ENCODE measurements around the gene PLEKHO1. TPM values are rescaled to one million over a fixed set of nuclear protein-coding genes. Genes with fewer than 3 reads are reported as not detected.

The PLEKHO1 gene
- total RNA-seq, 4 donors from 2014 or later: 35.9 to 76.3 (median 49.7) TPM

DNA sequence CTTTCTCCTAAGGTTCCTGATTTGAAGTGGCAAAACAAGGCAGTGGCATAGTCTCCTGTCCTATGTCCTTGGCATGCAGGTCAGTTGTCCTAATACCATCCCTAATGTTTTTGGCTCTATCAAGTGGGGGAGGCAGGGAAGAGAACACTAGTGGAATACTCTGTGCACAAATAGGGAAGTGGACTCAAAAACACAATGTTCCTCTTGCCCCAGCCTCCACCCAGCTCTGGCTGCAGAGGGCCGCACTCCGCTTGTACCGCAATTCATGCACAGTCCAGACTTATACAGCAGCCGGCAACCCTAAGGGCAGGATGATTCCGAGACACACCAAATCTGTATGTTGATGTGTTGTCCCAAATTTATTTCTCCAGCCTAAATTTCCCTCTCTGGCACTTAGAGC, 14.5 kb downstream of the PLEKHO1 start:
- peaks cover 30 to 65% (median 38%) of the 10 kb centered on the region in 4 donors for H3K4me1 ChIP-seq
- intact Hi-C loops (cut with DNase I; ENCODE audit: low total_unique reads) (no loop called here), in situ Hi-C loops (cut with MboI; ENCODE audit: low pct_ligation_motif_present in 1 of 4, low pct_unique_long_range_greater_than_20kb in 1 of 4, low sequenced_read_pairs in 3 of 4) (loop anchor here in 2 of 4 donors (10.0 to 25.0 kb wide), 2 partner anchors 89 to 102 kb away; partner anchors contain the start of gene VPS45 (in 1 of the 2))
- no peak for DNase-seq
- H3K36me3 ChIP-seq: no peaks in the 10 kb centered on the region
- 90 to 93% methylated on average over 5 of the region's 5 CpGs for WGBS, 2 donors (ENCODE audit: low coverage in 1 of 2)
- H3K27me3 ChIP-seq: no peaks in the 10 kb centered on the region
- peak overlapping the region; percentile 92 to 96 (median 94) for H3K27ac ChIP-seq
- H3K4me3 ChIP-seq: no peak overlapping the region
- no peaks in the 10 kb centered on the region for H3K9me3 ChIP-seq
- no peak for TF ChIP-seq POLR2A (IDR thresholded peaks at IDR 0.05)
- TF ChIP-seq, protein P1, sequence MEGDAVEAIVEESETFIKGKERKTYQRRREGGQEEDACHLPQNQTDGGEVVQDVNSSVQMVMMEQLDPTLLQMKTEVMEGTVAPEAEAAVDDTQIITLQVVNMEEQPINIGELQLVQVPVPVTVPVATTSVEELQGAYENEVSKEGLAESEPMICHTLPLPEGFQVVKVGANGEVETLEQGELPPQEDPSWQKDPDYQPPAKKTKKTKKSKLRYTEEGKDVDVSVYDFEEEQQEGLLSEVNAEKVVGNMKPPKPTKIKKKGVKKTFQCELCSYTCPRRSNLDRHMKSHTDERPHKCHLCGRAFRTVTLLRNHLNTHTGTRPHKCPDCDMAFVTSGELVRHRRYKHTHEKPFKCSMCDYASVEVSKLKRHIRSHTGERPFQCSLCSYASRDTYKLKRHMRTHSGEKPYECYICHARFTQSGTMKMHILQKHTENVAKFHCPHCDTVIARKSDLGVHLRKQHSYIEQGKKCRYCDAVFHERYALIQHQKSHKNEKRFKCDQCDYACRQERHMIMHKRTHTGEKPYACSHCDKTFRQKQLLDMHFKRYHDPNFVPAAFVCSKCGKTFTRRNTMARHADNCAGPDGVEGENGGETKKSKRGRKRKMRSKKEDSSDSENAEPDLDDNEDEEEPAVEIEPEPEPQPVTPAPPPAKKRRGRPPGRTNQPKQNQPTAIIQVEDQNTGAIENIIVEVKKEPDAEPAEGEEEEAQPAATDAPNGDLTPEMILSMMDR (IDR thresholded peaks at IDR 0.05): no peak
- no peak for TF ChIP-seq EP300 (IDR thresholded peaks at IDR 0.05; ENCODE audit: low read depth)
- no peak for TF ChIP-seq POLR2AphosphoS5 (IDR thresholded peaks at IDR 0.05)

DNA sequence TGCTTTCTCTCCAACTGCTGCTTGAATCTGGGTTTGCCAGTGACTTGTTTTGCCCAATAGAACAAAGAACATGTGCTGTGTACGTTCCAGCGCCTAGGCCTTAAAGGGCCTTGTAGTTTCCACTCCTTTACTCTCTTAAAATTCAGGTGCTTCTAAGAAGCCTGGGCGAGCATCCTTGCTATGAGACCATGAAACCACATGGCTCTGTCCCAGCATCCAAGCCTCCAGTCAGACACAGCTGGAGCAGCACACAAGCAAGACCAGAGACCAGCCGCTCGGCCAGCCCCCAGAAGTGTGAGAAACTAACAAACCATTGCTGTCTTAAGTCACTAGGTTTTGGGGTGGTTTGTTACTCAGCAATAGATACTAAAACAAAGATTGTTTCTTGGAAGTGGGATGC, 15.1 kb downstream of the PLEKHO1 start:
- no peaks in the 10 kb centered on the region for H3K27me3 ChIP-seq
- H3K36me3 ChIP-seq: no peaks in the 10 kb centered on the region
- no peak overlapping the region for H3K4me3 ChIP-seq
- H3K27ac ChIP-seq: peak overlapping the region; percentile 92 to 96 (median 94)
- WGBS, 2 donors (ENCODE audit: low coverage in 1 of 2): 77% methylated on average over 5 of the region's 5 CpGs; no CpG with 5 or more reads in 1 of the 2 donors
- intact Hi-C loops (cut with DNase I; ENCODE audit: low total_unique reads) (no loop called here), in situ Hi-C loops (cut with MboI; ENCODE audit: low pct_ligation_motif_present in 1 of 4, low pct_unique_long_range_greater_than_20kb in 1 of 4, low sequenced_read_pairs in 3 of 4) (loop anchor here in 3 of 4 donors (5.0 to 25.0 kb wide), 3 partner anchors 90 to 102 kb away; partner anchors contain the start of gene VPS45 (in 1 of the 3))
- peaks cover 28 to 59% (median 33%) of the 10 kb centered on the region in 4 donors for H3K4me1 ChIP-seq
- DNase-seq: no peak
- TF ChIP-seq POLR2A (IDR thresholded peaks at IDR 0.05): no peak
- TF ChIP-seq, protein P1 (IDR thresholded peaks at IDR 0.05): no peak
- no peak for TF ChIP-seq EP300 (IDR thresholded peaks at IDR 0.05; ENCODE audit: low read depth)
- no peak for TF ChIP-seq POLR2AphosphoS5 (IDR thresholded peaks at IDR 0.05)
- no peaks in the 10 kb centered on the region for H3K9me3 ChIP-seq

DNA sequence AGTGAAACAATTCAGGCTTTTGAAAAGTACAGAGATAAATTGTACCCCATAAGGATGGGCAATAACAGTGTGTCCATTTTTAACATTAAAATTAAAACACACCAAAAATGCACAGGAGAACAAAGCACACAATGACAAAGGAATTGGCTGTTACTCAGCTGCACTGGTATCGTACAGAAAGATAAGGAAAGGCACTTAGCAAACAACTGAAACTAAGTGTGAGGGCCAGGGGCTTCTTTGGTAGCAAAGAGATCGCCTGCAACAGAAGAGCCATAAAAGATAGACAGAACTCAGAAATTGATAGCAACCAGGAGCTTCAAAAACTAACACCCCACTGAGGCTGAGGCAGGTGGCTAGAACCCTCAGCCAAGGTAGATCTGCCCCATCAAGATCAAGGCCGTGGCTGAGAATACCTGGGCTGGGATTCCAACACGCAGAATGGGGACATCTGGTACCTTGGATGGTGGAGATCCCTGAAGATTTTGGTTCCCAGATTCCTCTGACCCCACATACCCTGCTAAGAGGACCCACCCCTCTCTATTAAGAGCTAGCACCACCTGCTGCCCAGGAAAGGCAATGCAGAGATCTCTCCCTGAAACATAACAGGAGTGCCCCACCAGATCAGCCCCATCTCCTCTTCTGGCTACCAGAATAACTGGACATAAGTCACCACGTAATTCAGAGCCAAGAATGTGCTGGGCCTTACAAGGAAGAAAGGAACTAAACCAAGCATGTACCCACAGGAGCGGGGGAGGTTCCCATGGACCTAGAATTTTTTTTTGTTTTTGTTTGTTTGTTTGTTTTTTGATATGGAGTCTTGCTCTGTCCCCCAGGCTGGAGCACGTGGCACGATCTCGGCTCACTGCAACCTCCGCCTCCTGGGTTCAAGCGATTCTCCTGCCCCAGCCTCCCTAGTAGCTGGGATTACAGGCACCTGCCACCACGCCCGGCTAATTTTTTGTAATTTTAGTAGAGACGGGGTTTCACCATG, 16.2 kb downstream of the PLEKHO1 start:
- DNase-seq: peak; percentile 65
- no peaks in the 10 kb centered on the region for H3K36me3 ChIP-seq
- in situ Hi-C loops (cut with MboI; ENCODE audit: low pct_ligation_motif_present in 1 of 4, low pct_unique_long_range_greater_than_20kb in 1 of 4, low sequenced_read_pairs in 3 of 4) (loop anchor here in 3 of 4 donors (5.0 to 25.0 kb wide), 3 partner anchors 91 to 104 kb away; partner anchors contain the start of gene VPS45 (in 1 of the 3)), intact Hi-C loops (cut with DNase I; ENCODE audit: low total_unique reads) (no loop called here)
- 41 to 57% methylated on average over 3 to 14 of the region's 14 CpGs for WGBS, 2 donors (ENCODE audit: low coverage in 1 of 2)
- peaks cover 27 to 48% (median 32%) of the 10 kb centered on the region in 4 donors for H3K4me1 ChIP-seq
- H3K27me3 ChIP-seq: no peaks in the 10 kb centered on the region
- H3K4me3 ChIP-seq: no peak overlapping the region
- peak overlapping the region; percentile 92 to 96 (median 94) for H3K27ac ChIP-seq
- no peak for TF ChIP-seq POLR2AphosphoS5 (IDR thresholded peaks at IDR 0.05)
- TF ChIP-seq, protein P1 (IDR thresholded peaks at IDR 0.05): peak; percentile 49 to 65 (median 54)
- no peak for TF ChIP-seq POLR2A (IDR thresholded peaks at IDR 0.05)
- H3K9me3 ChIP-seq: no peaks in the 10 kb centered on the region

DNA sequence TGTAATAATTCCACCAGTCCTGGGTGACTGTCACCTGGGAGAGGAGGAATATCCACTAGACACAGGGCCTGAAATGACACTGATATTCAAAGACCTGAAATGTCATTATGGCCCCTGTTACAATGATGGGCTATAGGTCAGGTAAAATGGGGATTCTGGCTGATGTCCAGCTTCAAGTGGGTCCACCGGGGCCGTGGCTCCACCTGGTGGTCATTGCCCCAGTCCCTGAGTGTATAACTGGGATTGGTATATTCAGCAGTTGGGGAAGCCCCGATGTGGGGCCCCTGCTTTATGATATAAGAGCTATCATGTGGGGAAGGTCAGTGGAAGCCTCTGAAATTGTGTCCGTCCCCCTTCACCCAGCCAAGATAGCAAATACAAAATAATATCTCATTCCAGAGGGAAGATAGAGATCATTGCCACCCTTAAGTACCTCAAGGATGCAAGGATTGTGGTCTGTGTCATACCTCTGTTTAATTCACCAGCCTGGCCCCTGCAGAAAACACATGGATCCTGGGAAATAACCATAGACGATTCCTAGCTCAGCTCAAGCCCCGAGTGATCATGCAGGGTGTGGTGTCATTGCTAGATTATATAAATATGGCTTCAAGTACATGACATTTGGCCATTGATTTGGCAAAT, 19.4 kb downstream of the PLEKHO1 start:
- DNase-seq: peak; percentile 74
- Histone ChIP-seq H3K4me3 (no peak overlapping the region), H3K27ac (no peak overlapping the region), H3K36me3 (no peaks in the 10 kb centered on the region), H3K4me1 (peaks cover under 1 to 19% (median 8%) of the 10 kb centered on the region in 4 donors), H3K9me3 (no peaks in the 10 kb centered on the region), H3K27me3 (no peaks in the 10 kb centered on the region)
- in situ Hi-C loops (cut with MboI; ENCODE audit: low pct_ligation_motif_present in 1 of 4, low pct_unique_long_range_greater_than_20kb in 1 of 4, low sequenced_read_pairs in 3 of 4): loop anchor here in 3 of 4 donors (5.0 to 25.0 kb wide), 3 partner anchors 94 to 107 kb away; partner anchors contain the start of gene VPS45 (in 1 of the 3)
- intact Hi-C loops (cut with DNase I; ENCODE audit: low total_unique reads): no loop called here
- TF ChIP-seq EP300 (IDR thresholded peaks at IDR 0.05; ENCODE audit: low read depth) (no peak), POLR2A (IDR thresholded peaks at IDR 0.05) (no peak), POLR2AphosphoS5 (IDR thresholded peaks at IDR 0.05) (peak; percentile 34 to 69 (median 51))
- TF ChIP-seq, protein P1 (IDR thresholded peaks at IDR 0.05): peak; percentile 65 to 83 (median 72)
- 22% methylated on average over 6 of the region's 6 CpGs; no CpG with 5 or more reads in 1 of the 2 donors for WGBS, 2 donors (ENCODE audit: low coverage in 1 of 2)
